SH-SY5Y (cell line): ENCODE results near the gene ADH5.

Experiments
- GATA2 ChIP-seq: IDR thresholded peaks from 2 replicates; pipeline ENCODE4 v1.6.1; 2011; ENCODE audit warnings: mild to moderate bottlenecking, low read depth, low read length
- GATA3 ChIP-seq: IDR thresholded peaks from 2 replicates; pipeline ENCODE4 v1.6.1; 2011; ENCODE audit warnings: low read depth, mild to moderate bottlenecking, low read length, moderate library complexity

DNA sequence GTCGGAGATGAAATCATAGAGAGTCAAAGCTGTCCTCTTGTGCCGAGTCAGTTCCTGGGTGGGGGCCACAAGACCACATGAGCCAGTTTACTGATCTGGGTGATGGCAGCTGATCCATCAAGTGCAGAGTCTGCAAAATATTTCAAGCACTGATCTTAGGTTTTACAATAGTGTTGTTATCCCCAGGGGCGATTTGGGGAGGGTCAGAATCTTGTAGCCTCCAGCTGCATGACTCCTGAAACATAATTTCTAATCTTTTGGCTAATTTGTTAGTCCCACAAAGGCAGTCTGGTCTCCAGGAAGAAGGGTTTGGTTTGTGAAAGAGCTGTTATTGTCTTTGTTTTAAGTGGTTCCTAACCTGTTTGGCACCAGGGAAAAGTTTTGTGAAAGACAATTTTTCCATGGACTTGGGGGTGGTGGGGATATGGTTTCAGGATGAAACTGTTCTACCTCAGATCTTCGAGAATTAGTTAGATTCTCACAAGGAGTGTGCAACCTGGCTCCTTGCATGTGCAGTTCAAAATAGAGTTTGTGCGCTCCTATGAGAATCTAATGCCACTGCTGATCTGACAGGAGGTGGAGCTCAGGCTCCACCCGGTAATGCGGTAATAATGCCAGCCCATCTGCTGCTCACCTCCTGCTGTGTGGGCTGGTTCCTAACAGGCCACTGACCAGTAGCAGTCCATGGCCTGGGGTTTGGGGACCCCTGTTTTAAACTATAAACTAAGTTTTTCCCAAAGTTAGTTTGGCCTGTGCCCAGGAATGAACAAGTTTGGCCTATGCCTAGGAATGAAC is 63.9 kb downstream of the ADH5 start:
- TF ChIP-seq GATA2: no peak
- TF ChIP-seq GATA3: no peak
